Testis (tissue), 2 donors: ENCODE measurements around the gene ZBED3.

ENCODE experiments used
- POLR2A ChIP-seq: fragments of 450-650 bp; IDR thresholded peaks from one replicate; pipeline ENCODE4 v1.6.1; 2017; ENCODE audit warnings: antibody characterized with exemption, mild to moderate bottlenecking, moderate library complexity
- TF ChIP-seq, protein P1 (sequence below), 3 experiments: fragments of 450-650 bp in 2 of 3; fragments of 200-600 bp in 1 of 3; sonication (generic) in 1 of 3; IDR thresholded peaks; one replicate each; pipeline ENCODE4 v1.5.1; 2016 to 2019; ENCODE audit warnings: antibody characterized with exemption in 3 of 3, mild to moderate bottlenecking in 2 of 3, moderate library complexity in 1 of 3

DNA sequence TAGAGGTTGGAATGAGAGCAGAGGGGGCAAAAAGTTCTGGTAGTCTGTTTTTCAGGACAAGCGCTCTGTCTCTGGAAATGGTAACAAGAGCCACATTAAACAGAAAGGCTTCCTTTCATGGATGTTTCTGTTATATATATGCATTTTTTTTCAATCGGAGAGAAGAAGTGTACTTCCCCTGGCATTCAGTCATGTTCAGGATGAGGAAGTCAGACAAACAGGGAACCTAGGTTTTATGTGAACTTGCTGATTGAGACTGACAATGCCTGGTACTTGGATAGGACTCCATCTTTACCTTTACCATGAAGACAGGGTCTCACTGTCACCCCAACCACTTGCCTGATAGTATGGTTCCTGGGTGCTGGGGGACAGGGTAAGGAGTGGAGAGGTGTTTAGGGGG lies 30.1 kb upstream of the ZBED3 start:
- no peak for TF ChIP-seq POLR2A
- TF ChIP-seq, protein P1, sequence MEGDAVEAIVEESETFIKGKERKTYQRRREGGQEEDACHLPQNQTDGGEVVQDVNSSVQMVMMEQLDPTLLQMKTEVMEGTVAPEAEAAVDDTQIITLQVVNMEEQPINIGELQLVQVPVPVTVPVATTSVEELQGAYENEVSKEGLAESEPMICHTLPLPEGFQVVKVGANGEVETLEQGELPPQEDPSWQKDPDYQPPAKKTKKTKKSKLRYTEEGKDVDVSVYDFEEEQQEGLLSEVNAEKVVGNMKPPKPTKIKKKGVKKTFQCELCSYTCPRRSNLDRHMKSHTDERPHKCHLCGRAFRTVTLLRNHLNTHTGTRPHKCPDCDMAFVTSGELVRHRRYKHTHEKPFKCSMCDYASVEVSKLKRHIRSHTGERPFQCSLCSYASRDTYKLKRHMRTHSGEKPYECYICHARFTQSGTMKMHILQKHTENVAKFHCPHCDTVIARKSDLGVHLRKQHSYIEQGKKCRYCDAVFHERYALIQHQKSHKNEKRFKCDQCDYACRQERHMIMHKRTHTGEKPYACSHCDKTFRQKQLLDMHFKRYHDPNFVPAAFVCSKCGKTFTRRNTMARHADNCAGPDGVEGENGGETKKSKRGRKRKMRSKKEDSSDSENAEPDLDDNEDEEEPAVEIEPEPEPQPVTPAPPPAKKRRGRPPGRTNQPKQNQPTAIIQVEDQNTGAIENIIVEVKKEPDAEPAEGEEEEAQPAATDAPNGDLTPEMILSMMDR (IDR thresholded peaks at IDR 0.05): no peak
